CD4-positive, alpha-beta T cell treated with Interleukin-12 subunit alpha and Interleukin-12 subunit beta, for 1 hour (primary cell): Measurements from ENCODE around the gene GRM3.

Experiments
- DNase-seq: peaks from one replicate; pipeline ENCODE4 v3.0.0-alpha.2; 2020

Gene GRM3

GRCh38 chr7:86790383-86790782, 146.7 kb downstream of the GRM3 start:
- no peak for DNase-seq

GRCh38 chr7:86792260-86792659, 148.6 kb downstream of the GRM3 start:
- no peak for DNase-seq

DNA sequence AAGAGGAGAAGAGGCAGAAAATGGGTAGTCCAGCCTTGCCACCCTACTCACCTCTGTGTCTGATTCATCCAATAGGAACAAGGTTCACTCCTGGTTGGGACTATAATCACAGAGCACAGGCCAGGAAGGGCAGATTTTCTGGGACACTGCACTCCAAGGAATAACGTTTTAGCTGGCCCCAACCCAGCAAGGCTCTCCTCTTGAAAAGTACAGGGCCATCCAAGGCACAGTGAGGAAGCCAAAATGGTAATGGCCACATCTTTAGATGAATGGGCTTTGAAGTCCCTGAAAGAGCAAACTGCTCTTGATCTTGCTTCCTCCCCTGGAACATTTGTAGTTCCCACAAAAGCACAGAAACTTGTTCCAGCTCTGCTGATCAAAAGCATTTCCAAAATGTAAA, 149.4 kb downstream of the GRM3 start:
- no peak for DNase-seq

- DNase-seq: no peak
Measured at GRCh38 chr7:86814661-86815379, 171.1 kb downstream of the GRM3 start.

DNA sequence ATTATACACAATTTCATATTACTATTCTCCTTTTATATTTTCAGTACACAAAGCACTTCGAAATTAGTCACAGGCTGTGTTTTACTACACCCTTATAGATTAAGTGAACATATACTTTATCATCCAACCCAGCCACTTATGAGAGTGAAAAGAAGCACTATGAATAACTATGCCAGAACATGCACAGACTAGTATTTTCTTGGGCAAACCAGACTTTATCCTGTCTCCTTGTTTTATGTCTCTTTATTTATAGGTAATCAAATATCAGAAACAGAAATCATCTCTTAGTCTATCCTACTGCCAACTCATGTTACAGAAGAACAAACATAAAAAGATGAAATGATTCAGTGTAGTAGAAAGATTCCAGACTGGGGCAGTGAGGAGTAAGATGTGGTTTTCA, 171.8 kb downstream of the GRM3 start:
- no peak for DNase-seq

GRCh38 chr7:86818903-86819302, 175.2 kb downstream of the GRM3 start:
- DNase-seq: no peak

DNA sequence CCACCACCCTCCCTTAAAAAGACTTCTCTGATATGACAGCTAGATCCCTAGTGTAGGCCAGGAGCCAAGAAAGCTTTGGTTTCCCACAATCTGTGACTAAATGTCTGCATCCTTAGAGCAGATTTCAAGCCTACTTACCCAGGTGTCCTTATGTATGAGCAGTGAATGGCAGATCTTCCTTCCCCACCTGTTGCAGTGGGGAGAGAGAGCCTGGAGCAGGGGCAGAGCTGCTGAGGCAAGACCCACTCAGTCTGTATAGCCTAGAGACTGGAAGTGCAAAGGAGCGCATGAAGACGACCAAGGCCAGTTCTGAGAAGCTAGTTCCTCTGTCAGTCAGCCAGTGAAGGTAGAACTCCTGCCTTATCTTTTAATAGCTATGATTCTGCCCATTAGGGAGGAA, 180.1 kb downstream of the GRM3 start:
- DNase-seq: no peak

DNA sequence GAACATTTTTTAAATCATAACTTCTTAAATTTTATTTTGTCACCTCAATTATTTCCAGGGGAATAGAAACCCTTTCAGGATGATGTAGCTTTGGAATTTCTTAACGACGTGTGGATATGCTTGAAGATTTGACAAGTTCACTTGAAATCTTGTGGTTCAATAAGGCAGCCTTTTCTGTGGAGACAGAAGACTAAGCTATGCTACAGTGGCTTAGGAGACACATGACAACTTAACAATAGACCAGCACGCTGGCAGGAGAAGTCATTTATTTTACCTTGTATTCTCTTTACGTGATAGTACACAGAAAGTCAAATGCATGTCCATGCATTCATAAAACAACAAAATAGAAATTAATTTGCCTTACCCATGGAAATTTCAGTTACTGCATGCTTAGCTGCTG, 181.6 kb downstream of the GRM3 start:
- no peak for DNase-seq

GRCh38 chr7:86826948-86827347, 183.2 kb downstream of the GRM3 start:
- DNase-seq: no peak

DNA sequence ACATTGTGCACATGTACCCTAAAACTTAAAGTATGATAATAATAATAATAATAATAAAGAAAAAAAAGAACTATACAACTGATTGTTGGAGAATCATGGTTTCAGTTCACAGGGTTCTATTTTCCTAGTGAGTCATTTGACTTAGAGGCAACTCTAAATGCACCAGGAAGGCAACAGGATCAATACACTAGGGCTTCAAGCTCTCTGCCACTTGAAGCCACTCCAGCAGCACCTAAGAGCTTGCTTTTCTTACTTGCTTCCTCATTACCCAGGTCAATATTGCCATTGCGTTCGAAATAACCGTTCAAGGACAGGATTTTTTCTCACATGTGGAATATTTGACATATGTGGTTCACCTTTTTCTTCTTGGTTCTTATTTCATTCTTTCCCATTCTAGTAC, 189.7 kb downstream of the GRM3 start:
- DNase-seq: no peak

DNA sequence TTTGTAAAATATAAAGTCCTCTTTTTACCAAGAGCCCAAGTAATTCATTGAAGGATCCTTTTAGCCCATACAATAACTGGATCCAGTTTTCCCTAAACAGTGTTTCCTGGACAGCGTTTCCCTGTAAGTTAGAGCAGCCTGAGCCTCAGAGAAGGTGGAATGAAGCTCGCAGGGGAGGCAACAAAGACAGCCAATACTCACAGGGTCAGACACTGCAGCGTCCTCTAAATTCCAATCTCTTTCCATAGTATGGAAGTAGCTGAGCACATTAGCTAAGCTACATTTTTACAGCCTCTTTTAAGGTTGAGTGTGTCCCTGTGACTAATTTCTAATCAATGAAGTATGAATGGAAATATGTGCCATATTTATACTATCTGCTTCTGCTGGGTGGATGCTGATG, 193.5 kb downstream of the GRM3 start:
- DNase-seq: no peak

DNA sequence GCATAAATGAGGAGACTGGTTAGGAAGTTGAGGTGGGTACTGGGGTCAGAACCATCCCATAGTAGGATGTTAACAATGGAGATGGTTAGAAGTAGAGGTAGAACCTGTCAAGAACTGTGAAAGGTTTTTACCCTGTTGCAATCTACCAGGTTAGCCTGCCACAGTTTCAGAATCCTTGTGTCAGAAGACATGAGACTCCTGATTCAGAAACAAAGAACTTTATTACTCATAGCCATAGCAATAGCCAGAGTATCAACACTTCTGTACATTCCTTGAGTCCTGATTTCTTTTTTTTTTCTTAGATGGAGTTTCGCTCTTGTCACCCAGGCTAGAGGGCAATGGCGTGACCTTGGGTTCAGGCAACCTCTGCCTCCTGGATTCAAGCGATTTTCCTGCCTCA, 200.9 kb downstream of the GRM3 start:
- no peak for DNase-seq

GRCh38 chr7:86846494-86847190, 202.9 kb downstream of the GRM3 start:
- DNase-seq: no peak

GRCh38 chr7:86848226-86848625, 204.5 kb downstream of the GRM3 start:
- DNase-seq: no peak

DNA sequence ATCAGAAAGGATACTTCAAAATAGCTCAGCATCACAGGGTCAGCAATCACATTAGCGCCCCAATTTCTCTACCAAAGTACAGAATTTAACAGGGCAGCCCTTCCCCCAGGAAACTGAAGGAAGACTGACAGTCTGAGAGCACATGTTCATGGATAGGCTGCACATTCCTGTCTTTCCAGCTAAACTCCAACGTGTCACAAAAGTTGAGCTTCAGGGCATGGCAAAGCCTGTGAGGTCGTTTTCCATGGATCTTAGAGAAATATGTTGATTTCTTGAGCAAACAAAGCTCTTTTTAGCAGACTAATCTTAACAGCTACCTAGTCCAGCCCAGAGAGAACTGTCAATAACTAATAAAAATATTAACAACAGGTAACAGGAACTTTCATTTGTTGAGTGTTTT, 207.9 kb downstream of the GRM3 start:
- DNase-seq: no peak

GRCh38 chr7:86863452-86863851, 219.7 kb downstream of the GRM3 start:
- no peak for DNase-seq

GRCh38 chr7:86867163-86867762, 223.6 kb downstream of the GRM3 start:
- DNase-seq: no peak

DNA sequence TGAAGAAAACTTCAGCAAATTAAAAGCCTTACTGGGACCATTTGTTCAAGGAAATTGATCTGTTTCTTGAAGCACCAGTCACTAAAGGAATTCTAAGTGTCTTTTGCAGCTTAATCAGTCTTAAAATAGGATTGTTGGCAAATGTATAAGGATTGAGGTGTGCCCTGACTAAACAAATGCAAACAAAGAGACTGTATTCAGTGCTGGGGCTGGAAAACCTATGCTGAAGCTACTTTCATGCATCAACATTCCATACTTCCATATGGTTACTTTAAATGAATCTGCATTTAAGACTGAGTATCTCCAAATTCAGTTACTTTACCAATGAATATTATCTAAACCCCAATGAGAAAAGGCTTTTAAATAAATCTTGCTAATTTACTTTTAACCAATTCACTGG, 232.4 kb downstream of the GRM3 start:
- DNase-seq: no peak

DNA sequence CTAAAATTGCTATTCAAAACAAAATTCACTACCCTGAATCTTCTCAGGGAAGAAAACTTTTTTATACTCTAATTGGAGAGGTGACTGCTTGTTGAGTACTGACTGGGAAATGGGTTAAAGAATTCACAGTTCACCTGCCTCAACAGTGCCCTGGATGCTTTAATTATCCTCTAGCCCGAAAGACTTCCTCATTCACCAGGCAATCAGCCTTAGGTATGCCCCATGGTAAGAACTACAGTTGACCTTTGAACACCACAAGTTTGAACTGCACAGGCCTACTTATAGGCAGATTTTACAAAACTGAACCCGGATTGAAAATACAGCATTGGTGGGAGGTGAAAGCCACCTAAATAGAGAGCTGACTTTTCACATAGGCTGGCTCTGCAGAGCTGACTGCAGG, 240.4 kb downstream of the GRM3 start:
- DNase-seq: no peak

- DNase-seq: no peak
Measured at GRCh38 chr7:86889501-86889900, 245.8 kb downstream of the GRM3 start.

DNA sequence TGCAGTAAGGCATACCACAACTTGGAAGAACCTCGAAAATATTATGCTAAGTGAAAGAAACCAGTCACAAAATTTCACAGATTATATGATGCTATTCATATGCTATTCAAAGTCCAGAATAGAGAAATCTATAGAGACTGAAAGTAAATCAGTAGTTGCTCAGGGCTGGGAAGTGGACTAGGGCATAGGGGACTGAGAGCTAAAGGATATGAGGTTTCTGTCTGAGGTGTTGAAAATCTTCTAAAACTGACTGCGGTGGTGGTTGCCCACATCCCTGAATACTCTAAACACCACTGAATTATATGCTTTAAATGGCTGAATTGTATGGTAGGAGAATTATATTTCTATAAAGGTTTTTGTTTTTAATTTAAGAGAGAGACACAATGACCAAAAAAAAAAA, 254.5 kb downstream of the GRM3 start:
- DNase-seq: no peak

DNA sequence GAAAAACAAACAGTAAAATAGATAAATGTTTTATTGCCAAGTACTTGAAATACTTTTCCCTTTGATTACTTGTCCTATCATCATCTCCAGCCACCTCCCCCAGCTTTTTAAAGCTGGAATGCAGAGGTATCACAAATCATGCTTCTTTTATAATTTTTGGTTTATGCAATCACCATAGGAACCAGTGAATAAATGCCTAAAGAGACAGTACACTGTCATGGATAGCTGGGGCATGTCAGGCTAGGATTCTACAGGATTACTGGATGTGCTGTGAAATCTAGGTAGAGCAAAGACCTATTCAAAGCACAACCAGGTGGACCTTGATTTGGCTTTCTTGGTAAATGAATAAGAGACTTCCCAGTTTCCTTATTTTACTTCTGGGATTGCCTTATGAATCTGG, 257.2 kb downstream of the GRM3 start:
- no peak for DNase-seq

DNA sequence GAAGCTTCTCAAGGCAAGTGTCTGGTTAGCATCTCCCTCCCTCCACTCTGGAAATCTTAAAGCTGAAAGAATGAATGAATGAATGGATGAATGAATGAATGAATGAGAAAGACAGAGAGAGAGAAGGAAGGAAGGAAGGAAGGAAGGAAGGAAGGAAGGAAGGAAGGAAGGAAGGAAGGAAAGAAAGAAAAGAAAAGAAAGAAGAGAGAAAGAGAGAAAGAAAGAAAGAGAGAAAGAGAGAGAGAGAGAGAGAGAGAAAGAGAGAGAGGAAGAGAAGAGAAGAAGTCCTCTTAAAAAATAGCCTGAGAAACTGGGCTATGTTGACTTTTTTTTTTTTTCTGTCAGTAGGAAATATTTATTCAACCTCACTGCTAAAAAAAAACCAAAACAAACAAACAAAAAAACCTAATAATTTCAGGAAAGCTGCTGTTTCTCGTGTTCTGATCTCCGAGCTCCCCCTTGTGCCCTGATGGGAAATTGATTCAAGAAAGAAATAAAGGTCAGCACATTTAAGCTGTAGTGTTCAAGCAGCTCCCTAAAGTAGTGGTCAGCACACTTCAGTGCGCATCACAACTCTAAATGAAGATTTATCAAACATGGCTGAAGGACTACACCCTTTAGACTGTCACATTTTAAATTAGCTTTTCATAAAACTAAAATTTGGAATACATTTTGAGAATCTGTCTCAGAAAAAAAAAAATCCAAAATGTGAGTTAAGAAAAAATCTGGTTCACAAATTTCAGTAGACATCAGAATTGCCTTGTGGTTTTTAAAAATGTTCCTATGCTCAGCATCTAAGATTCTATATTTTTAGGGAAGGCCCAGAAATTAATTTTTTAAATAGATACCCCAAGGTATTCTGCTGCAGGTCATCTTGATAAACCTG, 261.5 kb downstream of the GRM3 start:
- no peak for DNase-seq
